GM21367 (cell line): Measurements from ENCODE around the gene SELE.
A peak's percentile ranks its signal among the peaks of the same experiment; 100 is the strongest.
"Not testable (repeated sequence)": the region's sequence is repeated elsewhere in the genome, so short reads cannot be mapped to it uniquely, and the experiment has no call there.

ENCODE experiments used
- ATAC-seq: cut with Tn5 transposase; IDR thresholded peaks from one replicate; pipeline ENCODE4 v1.9.1; 2021; ENCODE audit not compliant: unreplicated experiment

The SELE gene

GRCh38 chr1:169724168-169724567, 9.7 kb downstream of the SELE start:
- ATAC-seq, result no peak

GRCh38 chr1:169723763-169724162, 10.1 kb downstream of the SELE start:
- no peak for ATAC-seq

GRCh38 chr1:169722779-169723178, 11.1 kb downstream of the SELE start:
- no peak for ATAC-seq

GRCh38 chr1:169715100-169715499, 18.8 kb downstream of the SELE start:
- not testable (repeated sequence) for ATAC-seq

GRCh38 chr1:169713090-169713489, 20.8 kb downstream of the SELE start:
- ATAC-seq, result not testable (repeated sequence)

- no peak for ATAC-seq
These were observed 21.6 kb downstream of the SELE start for GRCh38 chr1:169712309-169712631.

- ATAC-seq, result peak; percentile 63
These were observed 22.2 kb downstream of the SELE start, which contains the start of gene SELL for GRCh38 chr1:169711469-169712308. TSS of gene SELL (minus strand) at chr1:169711620. CDS start at chr1:169711498, 122 bp downstream.

GRCh38 chr1:169708647-169709046, 25.2 kb downstream of the SELE start:
- no peak for ATAC-seq

GRCh38 chr1:169707912-169708604, 25.8 kb downstream of the SELE start:
- no peak for ATAC-seq

- ATAC-seq, result no peak
These were observed 29.1 kb downstream of the SELE start for GRCh38 chr1:169704797-169705196.

- no peak for ATAC-seq
These were observed 32.4 kb downstream of the SELE start for GRCh38 chr1:169701261-169702005.

- no peak for ATAC-seq
These were observed 34.2 kb downstream of the SELE start for GRCh38 chr1:169699707-169700106.

GRCh38 chr1:169698976-169699375, 34.9 kb downstream of the SELE start:
- no peak for ATAC-seq

GRCh38 chr1:169697755-169698154, 36.1 kb downstream of the SELE start:
- ATAC-seq, result peak; percentile 24

GRCh38 chr1:169696273-169697100, 37.4 kb downstream of the SELE start:
- ATAC-seq, result no peak

GRCh38 chr1:169694304-169695075, 39.4 kb downstream of the SELE start:
- ATAC-seq, result peak; percentile 37

- peak; percentile 34 for ATAC-seq
These were observed 41.0 kb downstream of the SELE start for GRCh38 chr1:169692756-169693460.

- no peak for ATAC-seq
These were observed 43.4 kb downstream of the SELE start for GRCh38 chr1:169690489-169690888.

GRCh38 chr1:169689395-169689794, 44.5 kb downstream of the SELE start:
- ATAC-seq, result no peak
